GM19035 (cell line): ENCODE results near the gene TMEM123.

Experiments used
- ATAC-seq: cut with Tn5 transposase; IDR thresholded peaks from one replicate; pipeline ENCODE4 v1.9.1; 2021; ENCODE audit not compliant: unreplicated experiment

Gene TMEM123

DNA sequence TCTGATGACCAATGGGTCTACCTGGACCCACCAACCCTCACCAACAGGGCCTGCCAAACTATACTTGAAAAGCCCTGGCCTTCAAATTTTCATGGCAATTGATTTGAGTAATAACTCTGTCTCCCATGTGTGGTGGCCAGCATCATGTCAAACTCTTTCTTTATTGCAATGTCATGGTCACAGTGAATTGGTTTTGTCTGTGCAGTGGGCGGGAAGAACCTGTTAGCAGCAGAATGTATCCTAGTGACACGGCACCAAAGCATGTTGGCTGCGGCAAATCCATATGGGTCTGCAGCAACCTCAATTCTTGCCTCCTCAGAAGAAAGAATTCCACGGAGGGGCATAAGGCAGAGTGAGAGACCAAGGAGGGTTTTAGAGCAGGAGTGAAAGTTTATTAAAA is 19.6 kb upstream of the TMEM123 start:
- no peak for ATAC-seq

DNA sequence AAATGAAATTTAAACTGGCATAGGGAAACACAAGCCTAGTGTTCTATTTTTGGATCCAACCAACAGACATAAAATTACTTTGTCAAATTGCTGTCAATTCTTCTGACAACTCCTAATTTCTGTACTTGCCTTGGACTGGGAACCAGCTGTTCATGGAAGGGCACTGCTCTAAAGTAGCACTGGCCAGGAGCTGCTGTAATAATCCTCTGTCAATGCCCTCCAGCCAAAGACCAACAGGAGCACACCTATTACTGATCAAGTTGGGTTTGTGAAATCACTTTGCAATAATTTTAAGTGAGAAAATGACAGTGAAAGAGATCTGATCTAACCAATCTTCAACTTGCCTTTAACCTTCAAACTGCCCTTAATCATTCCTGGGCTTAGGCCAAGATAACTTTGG is 18.9 kb upstream of the TMEM123 start:
- no peak for ATAC-seq

DNA sequence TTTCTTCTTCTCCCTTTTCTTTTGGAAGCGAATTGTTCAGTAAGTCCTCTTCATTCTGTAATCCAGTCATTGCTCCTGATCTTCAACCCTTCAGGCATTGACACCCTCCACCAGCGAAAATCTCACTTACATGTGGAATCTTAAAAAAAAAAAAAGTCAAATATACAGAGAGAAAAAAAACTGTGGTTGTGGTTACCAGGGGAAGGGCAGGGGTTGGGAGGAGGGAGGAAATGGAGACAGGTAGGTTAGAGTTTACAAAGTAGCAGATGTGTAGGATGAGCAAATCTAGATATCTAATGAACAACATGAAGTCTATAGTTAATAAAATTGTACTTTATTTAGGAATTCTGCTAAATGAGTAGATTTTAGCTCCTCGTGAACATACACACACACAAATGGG is 17.7 kb upstream of the TMEM123 start:
- ATAC-seq = no peak

DNA sequence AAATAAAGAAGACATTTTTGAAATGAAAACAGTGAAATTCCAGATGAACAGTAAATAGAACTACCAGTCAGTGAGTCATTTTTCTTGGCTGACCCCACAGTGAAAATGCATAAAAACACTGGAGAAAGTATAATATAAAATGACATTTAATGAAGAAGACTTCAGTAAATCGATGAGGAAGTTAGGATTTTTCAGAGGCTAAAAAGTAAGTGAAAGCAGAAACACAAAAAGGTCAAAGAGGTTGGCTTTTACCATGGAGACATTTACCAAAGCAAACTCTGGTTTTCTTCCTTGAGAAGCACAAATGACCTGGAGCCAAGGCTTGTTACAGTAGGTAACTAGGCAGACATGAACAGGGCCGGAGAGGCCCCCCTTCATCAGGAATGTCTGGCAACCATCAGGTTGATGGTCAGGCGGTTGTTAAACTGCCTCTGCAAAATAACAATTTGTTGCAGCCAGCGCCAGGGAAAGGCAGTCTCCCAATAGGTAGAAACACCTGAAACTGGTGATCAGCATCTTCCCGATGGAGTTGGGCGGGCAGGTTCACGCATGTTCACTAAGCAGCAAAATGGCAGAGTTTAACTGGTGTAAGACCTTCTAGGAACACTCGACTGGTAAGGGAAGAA is 16.7 kb upstream of the TMEM123 start:
- no peak for ATAC-seq

DNA sequence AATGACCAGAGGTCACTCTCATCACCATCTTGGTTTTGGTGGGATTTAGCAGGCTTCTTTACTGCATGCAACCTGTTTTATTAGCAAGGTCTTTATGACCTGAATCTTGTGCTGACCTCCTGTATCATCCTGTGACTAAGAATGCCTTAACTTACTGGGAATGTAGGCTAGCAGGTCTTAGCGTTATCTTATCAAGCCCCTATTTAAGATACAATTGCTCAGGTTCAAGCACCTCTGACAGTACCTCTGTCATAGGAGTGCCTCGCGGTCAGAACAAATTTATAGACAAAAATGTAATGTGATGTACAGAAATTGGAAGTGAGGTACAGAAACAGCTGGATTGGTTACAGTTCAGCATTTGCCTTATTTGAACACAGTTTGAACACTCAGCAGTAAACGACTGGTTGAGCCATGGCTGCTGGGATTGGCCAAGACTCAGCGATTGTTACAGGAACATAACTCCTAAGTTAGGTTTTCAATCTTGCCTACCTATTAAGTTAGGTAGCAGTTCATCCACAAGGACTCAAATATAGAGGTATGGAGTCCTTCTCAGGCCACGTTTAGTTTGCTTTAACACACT is 16.1 kb upstream of the TMEM123 start:
- no peak for ATAC-seq

DNA sequence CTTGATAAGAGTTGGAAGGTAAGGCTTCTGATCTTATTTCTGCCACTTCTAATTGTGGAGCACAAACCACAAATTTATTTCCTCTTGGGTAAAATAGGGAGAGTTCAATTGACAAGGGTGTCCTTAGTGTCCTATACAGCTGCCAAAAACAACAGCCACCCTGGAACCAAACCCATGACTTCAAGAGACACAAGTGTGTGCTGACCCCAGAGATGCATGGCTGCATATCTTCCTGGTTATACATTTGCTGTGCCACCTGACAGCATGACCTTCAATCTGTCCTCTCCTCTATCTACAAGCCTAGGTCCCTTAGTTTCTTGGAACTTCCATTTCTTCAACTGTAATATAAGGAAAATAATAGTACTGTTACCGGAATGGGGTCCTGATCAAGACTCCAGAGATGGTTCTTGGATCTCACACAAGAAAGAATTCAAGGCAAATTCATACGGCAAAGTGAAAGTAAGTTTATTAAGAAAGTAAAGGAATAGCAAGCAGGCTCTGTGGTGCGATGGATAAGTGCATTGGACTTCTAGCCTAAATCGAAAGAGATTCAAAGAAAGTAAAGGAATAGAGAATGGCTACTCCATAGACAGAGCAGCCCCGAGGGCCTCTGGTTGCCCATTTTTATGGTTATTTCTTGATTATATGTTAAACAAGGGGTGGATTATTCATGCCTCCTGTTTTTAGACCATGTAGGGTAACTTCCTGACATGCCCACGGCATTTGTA is 15.5 kb upstream of the TMEM123 start:
- ATAC-seq = no peak

DNA sequence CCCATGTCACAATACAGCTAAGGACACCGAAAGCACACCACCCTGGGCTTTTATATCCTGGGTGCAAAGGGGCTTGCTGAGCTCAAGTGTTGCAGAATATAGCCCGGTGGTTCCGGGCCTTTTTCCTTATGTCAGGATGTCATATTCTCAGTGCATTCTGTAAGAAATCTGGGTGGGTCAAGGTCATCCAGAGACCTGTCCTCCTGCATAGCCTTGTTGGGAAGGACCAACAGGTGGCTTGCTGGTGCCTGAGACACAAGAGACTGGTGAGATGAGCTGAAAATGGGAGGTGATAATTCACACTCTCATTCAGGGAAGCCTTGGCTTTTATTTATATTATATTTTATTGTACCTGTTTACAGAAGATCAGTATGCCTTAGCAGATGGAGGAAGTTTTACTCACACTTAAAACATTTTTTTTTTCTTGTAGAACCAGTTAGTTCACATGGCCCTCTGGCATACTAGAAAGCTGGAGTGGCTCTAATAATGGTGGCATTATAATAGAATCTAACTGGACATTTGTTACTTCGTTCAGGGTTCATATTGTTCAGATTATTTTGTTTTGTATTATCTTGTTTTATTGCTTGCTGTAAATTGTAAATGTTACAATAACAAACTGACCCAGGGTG is 14.6 kb upstream of the TMEM123 start:
- no peak for ATAC-seq

DNA sequence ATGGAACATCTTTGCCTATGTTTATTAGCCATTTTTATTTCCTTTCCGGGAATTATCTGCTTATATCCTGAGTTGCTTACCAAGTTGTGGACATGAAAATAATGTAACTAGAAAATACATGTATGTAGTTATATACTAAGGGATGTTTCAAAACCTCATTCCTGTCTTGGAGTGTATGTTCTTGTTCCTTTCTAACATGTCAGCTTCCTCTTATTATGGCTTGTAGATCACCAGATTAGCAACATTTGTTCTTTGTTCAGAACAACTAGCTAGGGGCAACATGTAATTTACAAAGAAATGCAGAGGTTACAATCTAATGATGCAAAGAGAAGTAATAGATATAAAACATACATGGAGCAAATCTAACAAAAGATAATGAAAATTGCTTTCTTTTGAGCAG is 13.1 kb upstream of the TMEM123 start:
- no peak for ATAC-seq

DNA sequence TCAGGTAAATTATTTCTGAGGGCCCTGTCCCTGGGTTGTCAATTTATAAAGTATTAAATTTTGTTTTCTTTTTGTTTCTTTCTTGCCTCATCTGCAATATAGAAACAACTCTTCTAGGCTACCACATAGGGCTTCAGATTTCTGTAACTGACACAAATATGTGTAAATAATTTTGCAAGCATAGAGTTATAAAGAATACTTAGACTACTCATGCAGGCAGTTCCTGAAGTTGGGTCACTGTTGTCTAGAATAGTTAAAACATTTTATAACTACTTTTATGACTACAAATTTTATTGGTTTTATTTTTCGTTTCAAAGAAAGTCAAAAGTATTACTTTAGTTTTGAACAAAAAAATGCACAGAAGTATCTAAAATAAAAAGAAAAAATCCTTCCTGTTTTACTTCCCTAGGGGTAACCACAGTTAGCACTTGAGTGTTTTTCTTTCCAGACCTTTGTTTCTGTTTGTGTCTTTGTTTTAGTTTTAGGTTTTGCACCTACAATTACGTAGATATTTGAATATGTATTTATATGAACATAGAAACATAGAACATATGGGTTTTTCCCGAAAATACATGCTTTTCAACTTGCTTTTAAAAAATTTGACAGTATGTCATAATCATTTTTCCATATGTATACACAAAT is 12.4 kb upstream of the TMEM123 start:
- peak; percentile 56 for ATAC-seq

DNA sequence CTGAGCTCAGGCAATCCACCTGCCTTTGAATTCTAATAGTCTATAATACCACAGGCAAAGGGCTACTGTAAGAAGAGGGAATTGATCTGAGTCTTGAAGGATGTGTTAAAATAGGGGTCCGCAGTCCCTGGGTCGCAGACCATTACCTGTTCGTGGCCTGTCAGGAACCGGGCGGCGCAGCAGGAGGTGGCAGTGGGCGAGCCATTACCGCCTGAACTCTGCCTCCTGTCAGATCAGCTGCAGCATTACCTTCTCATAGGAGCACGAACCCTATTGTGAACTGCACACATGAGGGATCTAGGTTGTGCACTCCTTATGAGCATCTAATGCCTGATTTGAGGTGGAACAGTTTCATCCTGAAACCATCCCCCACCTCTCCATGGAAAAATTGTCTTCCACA is 11.5 kb upstream of the TMEM123 start:
- no peak for ATAC-seq

DNA sequence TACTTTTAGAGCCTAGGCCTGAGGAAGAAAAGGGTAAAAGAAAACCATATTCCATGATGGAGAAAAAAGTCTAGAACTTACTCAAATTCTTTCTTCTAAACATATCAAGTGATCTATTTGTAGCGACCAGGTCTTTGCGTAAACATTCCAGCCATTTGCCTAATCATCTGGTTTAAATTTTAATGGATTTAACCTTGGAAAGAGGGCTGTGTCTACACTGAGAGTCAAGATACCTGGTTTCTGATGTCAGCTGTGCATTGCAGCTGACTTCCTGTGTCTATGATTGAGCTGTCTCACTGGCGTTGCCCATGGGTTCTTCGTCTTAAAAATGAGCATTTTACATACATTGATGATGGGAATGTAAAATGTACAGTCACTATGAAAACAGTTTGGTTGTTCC is 10.0 kb upstream of the TMEM123 start:
- no peak for ATAC-seq

DNA sequence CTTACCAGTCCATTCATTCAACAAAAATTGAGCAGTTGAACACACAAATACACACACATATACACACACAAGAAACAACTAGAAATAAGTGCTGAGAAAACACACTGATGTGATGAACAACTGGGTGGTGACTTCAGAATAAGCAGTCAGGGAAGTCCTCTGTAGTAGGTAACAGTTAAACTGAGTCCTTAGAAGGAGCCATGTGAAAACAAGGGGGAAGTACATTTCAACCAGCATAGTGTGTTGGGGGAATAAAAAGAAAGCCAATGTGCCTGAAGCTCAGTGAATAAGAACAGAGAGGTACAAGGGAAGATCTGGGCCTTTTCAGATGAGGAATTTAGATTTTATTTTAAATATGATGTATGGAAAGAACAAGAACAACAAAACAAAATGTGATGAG is 6.8 kb upstream of the TMEM123 start:
- no peak for ATAC-seq

DNA sequence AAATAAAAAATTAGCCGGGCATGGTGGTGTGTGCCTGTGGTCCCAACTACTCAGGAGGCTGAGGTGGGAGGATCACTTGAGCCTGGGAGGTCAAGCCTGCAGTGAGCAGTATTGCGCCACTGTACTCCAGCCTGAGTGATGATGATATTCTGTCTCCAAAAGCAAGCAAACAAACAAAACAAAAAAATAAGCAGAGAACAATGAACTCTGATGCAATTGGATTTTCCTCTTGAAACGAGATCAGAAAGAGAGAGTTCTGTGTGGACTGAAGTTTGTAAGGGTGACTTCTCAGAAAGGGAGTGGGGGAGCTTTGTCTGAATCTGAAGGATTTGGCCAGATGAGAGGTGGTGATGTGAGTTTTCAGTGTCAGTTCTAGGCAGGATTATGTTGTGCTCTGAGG is 6.0 kb upstream of the TMEM123 start:
- ATAC-seq = no peak

DNA sequence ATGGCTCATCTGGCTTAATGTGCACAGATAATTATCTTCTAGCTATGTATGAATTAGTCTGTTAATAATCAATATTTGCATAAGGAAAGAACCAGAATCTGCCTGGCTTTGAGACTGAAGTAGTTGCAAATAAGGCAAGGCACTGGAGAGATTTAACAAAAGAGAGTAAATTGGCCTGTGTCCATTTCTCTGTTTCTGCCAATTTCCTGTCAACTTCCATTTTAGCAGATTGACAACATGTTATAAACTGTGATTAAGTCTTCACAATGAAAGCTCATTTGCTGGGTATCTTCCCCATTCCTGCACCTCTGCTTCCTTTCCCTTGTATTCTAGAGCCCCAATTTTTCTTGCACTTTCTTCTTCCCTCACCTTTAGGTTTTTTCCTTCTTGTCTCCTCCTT is 5.3 kb upstream of the TMEM123 start:
- no peak for ATAC-seq

DNA sequence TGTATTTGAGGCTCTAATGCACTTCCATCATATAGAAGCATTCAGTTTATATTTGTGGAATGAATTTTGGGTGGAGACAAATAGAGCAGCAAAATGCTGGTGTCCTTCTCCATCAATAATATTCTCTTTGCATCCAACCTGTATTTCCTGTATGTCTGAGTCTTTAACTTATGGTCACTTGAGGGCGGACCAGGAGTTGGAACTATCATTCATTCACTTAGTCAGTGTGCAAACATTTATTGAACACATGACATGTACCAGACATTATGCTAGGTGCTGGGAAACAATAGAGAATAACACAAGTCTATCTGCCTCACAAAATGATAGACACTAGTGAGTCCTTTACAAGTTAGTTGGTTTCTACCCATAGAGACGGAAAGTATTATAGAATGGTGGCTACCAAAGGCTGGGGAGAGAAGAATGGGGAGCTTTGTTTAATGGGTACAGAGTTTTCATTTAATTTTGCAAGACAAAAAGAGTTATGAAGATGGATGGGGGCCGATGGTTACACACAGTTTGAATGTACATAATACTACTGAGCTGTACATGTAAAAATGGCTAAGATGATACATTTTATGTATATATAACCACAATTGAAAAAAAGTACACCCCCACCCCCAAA is 4.6 kb upstream of the TMEM123 start:
- ATAC-seq = no peak

DNA sequence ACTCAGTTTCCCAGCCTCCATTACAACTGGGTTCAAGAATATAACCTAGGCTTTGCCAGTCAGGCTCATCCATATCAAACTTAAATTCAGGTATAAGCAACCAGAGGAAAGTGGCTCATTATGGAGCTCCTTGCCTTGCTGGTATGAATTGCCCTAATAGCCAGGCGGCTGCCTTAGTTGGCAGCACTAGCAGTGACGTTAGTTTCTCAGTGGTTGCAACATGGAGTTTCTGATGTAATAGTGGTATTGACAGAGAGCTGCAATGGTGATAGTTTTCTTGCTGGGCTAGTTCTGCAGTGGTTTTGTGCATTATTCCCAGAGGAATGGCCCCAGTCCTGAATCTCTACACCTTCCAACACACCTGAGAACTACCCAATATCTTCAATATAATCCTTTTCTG is 3.8 kb upstream of the TMEM123 start:
- no peak for ATAC-seq

DNA sequence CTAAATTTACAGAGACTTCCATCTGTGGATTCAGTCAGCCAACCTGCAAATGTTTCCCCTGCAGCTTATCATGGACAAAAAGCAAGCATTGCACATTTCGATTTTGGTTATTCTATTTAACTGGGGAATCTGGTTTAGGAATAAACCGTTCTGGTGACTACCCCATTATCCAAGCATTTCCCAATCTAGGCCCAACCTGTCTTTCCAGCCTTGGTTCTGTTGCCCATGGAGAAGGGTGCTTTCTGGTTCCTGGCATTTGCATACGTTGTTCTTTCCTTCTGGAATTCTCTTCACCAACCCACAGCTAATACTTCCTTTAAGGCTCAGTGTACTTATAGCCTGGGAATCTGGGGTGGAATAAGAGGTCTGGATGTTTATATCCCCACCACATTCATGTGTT is 1.4 kb upstream of the TMEM123 start:
- no peak for ATAC-seq

DNA sequence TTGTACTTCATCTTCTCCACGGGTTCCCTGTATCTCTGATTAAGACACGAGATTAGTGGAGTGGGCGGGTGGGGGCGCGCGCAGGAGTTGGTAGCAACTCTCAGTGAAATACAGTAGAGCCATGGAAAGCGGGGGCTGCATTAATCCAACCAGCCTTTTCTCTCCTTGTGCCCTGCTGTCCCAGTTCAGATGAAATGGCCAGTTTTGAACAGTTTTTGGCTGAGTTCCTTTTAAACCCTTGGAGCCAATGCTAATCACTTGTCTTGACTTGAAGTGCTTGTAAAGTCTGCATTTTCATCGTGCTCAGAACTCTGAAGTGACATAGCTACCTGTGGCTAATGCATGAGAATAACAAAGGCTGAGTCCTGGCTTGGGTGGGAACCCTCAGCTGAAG is 734 bp upstream of the TMEM123 start:
- ATAC-seq = no peak

DNA sequence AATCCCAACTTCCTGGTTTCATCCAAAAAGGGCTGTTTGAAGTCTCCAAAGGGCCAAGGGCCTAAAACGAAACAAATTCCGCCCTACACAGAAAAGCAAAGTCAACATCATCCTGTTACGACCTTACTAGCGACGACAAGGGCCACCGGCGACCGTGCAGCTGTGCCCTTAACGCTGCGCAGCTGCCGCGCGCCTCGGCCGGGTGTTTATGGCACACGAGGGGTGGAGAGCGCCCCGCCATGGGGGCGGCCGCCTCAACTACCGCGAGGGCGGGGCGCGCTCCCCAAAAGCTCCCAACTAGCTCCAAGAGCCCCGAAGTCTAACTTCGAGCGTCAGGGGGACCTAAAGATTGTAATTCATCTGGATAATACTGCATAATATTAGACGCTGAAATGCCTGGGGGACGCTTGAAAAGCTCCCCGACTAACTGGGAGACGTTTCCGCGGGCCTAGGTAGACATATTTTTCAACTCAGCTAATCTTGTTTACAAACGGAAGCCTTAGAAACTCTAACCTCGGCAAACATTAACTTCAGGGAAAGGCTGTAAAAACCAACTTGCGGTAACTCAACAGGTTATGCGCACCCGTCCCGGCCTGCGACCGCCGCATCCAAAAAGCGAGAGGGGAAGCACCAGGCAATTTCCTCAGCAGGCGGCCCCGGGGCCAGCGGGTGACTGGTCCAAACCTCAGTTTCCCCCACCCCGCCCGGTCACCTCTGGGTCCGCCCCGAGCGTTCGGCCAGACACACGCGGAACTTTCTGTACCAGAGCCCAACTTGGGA is 694 bp downstream of the TMEM123 start:
- ATAC-seq = peak; percentile 64

DNA sequence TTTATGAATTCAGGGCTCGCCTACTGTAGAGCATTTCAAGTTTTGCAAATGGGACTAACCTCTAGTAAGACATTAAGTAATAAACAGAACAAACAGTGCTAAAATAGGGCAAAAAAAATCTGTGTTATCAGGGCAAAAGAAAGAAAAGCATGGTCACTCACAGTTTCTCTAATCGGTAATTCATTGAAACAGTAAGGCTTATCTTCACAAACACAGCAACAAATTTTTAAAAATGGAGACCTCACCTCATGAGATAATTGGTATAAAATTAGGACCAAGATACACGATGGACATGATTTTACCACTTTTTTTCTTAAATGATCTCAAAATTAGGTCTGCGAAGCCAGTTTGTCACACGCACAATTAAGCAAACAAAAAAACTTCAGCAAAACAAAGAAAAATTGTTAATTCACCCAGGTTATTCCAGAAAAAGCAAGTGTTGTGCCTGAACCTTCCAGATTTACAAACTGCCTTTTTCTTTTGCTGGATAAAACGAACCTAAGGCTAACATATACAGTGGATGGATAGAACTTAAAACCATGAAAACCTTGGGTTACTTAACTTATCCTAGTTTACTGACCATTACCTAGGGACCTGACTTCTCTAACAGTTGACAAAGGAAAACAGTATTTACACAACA is 1.4 kb downstream of the TMEM123 start:
- no peak for ATAC-seq
